ENCODE data around the gene MAPK8IP3. TPM values are rescaled to one million over a fixed set of nuclear protein-coding genes. Genes with fewer than 3 reads are reported as not detected.
"Not testable (repeated sequence)": the region's sequence is repeated elsewhere in the genome, so short reads cannot be mapped to it uniquely, and the experiment has no call there.

Gene MAPK8IP3
- total RNA-seq, 2 donors from 2014 or later = 76.1 to 83.6 TPM

- H3K9me3 Mint-ChIP-seq, ATAC-seq: not testable (repeated sequence)
- H3K27ac Mint-ChIP-seq = peak overlapping the region in 1 of 2 donors; percentile 69
Observed at GRCh38 chr16:1719559-1720229, 13.7 kb downstream of the MAPK8IP3 start.

GRCh38 chr16:1721372-1721771 is 15.4 kb downstream of the MAPK8IP3 start:
- no peaks in the 10 kb centered on the region for H3K9me3 Mint-ChIP-seq
- peak overlapping the region in 1 of 2 donors; percentile 5 for H3K27ac Mint-ChIP-seq
- ATAC-seq (no peak), DNase-seq (ENCODE audit: low spot score in 2 of 2) (no peak)
- no peaks in the 10 kb centered on the region for H3K36me3 Mint-ChIP-seq

More at GRCh38 chr16:1719559-1720229, 13.7 kb downstream of the MAPK8IP3 start:
- not testable (repeated sequence) for DNase-seq (ENCODE audit: low spot score in 2 of 2); H3K36me3 Mint-ChIP-seq

DNA sequence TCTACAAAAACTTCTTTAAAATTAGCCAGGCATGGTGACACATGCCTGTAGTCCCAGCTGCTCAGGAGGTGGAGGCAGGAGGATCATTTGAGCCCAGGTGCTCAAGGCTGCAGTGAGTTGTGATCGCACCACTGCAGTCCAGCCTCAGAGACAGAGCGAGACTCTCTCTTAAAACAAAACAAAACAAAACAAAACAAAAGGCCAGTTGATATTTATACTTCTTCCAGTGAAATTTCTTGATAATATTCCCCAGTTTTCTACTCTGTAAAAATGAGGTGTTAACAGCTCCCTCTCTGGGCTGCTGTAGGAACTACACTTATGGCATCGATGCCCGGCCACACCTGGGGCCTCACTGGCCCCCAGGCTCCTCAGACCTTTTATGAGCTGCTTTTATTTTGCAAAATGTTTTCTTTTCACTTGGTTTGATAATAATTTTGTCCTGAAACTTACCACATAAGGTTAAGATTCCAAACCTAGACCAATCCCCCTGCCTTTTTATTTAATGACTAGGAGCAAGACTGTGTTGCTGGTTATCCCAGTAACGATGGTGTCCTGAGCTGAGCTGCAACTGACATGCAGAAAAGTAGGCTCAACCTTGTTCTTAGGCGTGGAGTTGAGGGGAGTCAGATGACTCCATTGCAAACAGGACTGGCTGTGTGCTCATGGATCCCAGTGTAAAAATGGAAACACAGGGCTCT is 17.6 kb downstream of the MAPK8IP3 start:
- Mint-ChIP-seq H3K27ac (no peak overlapping the region), H3K36me3 (no peaks in the 10 kb centered on the region), H3K9me3 (no peaks in the 10 kb centered on the region)
- peak in 1 of 2 donors; percentile 43 for ATAC-seq
- peak in 1 of 2 donors; percentile 55 for DNase-seq (ENCODE audit: low spot score in 2 of 2)

DNA sequence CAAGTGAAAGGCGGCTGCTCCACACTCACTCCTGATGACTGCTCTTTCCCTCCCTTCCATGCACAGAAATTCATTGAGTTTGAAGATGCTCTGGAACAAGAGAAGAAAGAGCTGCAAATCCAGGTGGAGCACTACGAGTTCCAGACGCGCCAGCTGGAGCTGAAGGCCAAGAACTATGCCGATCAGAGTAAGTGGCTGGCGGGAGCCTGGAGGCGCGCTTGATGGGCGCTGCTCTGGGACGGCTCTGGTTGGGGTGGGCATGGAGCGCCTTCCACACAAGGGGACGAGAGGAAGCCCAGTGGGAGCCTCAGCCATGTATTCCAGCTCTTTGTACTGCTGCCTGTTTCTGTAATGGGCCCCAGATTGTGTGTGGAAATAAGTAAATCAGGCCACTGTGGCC is 18.5 kb downstream of the MAPK8IP3 start:
- no peak overlapping the region for H3K27ac Mint-ChIP-seq
- H3K9me3 Mint-ChIP-seq = no peaks in the 10 kb centered on the region
- DNase-seq (ENCODE audit: low spot score in 2 of 2) = no peak
- no peaks in the 10 kb centered on the region for H3K36me3 Mint-ChIP-seq
- no peak for ATAC-seq

DNA sequence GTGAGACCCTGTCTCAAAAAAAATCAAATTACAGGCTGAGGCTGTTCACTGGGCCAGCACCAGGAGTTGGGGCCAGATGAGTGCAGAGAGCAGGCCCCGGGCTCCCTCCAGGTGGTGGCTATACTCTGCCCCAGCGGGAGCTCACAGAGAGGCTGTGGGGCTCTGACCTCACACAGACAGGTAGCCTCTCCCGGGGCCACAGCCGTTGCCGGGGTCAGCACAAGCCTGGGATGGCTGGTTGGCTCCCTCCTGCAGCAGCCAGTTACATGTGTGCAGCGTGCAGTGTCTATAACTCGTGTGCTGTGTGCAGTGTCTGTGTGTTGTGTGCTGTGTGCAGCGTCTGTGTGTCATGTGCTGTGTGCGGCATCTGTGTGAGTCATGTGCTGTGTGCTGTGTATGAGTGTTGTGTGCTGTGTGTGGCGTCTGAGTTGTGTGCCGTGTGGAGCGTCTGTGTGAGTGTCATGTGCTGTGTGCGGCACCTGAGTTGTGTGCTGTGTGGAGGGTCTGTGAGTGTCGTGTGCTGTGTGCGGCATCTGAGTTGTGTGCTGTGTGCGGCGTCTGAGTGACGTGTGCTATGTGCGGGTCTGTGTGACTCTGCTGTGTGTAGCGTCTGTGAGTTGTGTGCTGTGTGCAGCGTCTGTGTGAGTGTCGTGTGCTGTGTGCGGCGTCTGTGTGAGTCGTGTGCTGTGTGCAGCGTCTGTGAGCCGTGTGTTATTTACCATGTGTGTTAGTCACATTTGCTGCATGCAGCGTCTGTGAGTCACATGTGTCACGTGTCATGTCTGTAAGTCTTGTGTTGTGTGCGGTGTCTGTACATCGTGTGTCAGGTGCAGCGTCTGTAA is 20.9 kb downstream of the MAPK8IP3 start:
- Mint-ChIP-seq H3K9me3 (no peaks in the 10 kb centered on the region), H3K27ac (peak overlapping the region in 1 of 2 donors; percentile 1), H3K36me3 (no peaks in the 10 kb centered on the region)
- no peak for ATAC-seq
- DNase-seq (ENCODE audit: low spot score in 2 of 2) = no peak

- H3K36me3 Mint-ChIP-seq = no peaks in the 10 kb centered on the region
- H3K27ac Mint-ChIP-seq = peak overlapping the region; percentile 1 to 60
- DNase-seq (ENCODE audit: low spot score in 2 of 2) = no peak
- no peaks in the 10 kb centered on the region for H3K9me3 Mint-ChIP-seq
- ATAC-seq = no peak
Observed at GRCh38 chr16:1727651-1728624, 21.9 kb downstream of the MAPK8IP3 start.

GRCh38 chr16:1729026-1729425 is 23.0 kb downstream of the MAPK8IP3 start:
- no peak for ATAC-seq
- no peaks in the 10 kb centered on the region for H3K36me3 Mint-ChIP-seq

GRCh38 chr16:1729445-1729844 is 23.4 kb downstream of the MAPK8IP3 start:
- Mint-ChIP-seq H3K27ac (no peak overlapping the region), H3K9me3 (no peaks in the 10 kb centered on the region), H3K36me3 (no peaks in the 10 kb centered on the region)
- DNase-seq (ENCODE audit: low spot score in 2 of 2) (no peak), ATAC-seq (no peak)

More at GRCh38 chr16:1729026-1729425, 23.0 kb downstream of the MAPK8IP3 start:
- DNase-seq (ENCODE audit: low spot score in 2 of 2) = no peak
- Mint-ChIP-seq H3K27ac (peak overlapping the region in 1 of 2 donors; percentile 77), H3K9me3 (no peaks in the 10 kb centered on the region)

DNA sequence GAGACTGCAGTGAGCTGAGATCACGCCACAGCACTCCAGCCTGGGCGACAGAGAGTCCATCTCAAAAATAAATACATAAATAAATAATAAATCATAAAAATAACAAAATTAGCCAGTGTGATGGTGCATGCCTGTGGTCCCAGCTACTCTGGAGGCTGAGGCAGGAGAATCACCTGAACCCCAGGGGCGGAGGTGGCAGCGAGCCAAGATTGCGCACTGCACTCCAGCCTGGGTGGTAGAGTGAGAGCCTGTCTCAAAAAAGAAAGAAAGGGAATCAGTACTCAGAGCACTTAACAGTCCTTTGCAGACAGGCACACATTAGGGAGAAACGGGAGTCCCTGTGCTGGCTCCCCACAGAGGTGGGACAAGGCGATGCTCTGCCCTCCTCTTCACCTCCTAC is 25.1 kb downstream of the MAPK8IP3 start:
- ATAC-seq = no peak
- no peak overlapping the region for H3K27ac Mint-ChIP-seq
- H3K9me3 Mint-ChIP-seq = no peaks in the 10 kb centered on the region

DNA sequence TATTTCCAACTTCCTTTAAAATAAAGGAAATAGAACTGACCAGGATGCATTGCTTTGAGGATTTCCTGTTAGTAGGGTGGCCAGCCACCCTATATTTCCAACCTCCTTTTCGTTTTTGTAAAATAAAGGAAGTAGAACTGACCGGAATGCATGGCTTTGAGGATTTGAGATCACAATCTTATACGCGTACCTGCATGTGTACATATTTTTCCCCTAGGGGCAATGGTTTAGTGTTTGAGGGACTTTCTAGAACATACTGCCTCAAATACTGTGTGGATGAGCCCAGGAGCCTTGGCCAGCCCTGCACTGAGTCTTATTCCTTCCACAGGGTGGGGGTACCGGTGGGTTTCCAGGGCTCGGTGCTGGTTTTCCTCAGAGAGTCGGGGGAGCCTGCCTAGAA is 25.6 kb downstream of the MAPK8IP3 start:
- H3K36me3 Mint-ChIP-seq = no peaks in the 10 kb centered on the region

More for the DNA sequence above, 25.1 kb downstream of the MAPK8IP3 start:
- no peak for DNase-seq (ENCODE audit: low spot score in 2 of 2)
- no peaks in the 10 kb centered on the region for H3K36me3 Mint-ChIP-seq

GRCh38 chr16:1732071-1732470 is 26.1 kb downstream of the MAPK8IP3 start:
- H3K27ac Mint-ChIP-seq = peak overlapping the region in 1 of 2 donors; percentile 84
- no peak for DNase-seq (ENCODE audit: low spot score in 2 of 2)

More for the DNA sequence above, 25.6 kb downstream of the MAPK8IP3 start:
- H3K9me3 Mint-ChIP-seq = no peaks in the 10 kb centered on the region
- DNase-seq (ENCODE audit: low spot score in 2 of 2) = no peak
- H3K27ac Mint-ChIP-seq = peak overlapping the region in 1 of 2 donors; percentile 84
- ATAC-seq = no peak

DNA sequence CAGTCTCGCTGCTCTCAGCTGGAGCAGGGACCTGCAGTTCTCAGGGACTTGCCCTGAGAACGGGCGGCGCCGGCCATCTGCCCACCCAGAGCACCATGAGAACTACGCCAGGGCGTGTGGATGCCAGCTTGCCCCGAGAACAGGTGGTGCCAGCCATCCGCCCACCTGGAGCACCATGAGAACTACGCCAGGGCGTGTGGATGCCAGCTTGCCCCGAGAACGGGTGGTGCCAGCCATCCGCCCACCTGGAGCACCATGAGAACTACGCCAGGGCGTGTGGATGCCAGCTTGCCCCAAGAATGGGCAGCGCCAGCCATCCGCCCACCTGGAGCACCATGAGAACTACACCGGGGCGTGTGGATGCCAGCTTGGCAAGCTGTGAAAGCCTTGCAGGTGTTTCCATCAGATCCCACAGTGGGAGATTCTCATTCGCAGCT is 26.6 kb downstream of the MAPK8IP3 start:
- not testable (repeated sequence) for H3K9me3 Mint-ChIP-seq; DNase-seq (ENCODE audit: low spot score in 2 of 2); H3K36me3 Mint-ChIP-seq; ATAC-seq; H3K27ac Mint-ChIP-seq

More at GRCh38 chr16:1732071-1732470, 26.1 kb downstream of the MAPK8IP3 start:
- H3K36me3 Mint-ChIP-seq = no peaks in the 10 kb centered on the region
- H3K9me3 Mint-ChIP-seq = no peaks in the 10 kb centered on the region
- ATAC-seq = no peak

GRCh38 chr16:1734123-1734522 is 28.1 kb downstream of the MAPK8IP3 start:
- DNase-seq (ENCODE audit: low spot score in 2 of 2) (no peak), ATAC-seq (no peak)
- no peaks in the 10 kb centered on the region for H3K36me3 Mint-ChIP-seq
- no peaks in the 10 kb centered on the region for H3K9me3 Mint-ChIP-seq
- H3K27ac Mint-ChIP-seq = no peak overlapping the region

DNA sequence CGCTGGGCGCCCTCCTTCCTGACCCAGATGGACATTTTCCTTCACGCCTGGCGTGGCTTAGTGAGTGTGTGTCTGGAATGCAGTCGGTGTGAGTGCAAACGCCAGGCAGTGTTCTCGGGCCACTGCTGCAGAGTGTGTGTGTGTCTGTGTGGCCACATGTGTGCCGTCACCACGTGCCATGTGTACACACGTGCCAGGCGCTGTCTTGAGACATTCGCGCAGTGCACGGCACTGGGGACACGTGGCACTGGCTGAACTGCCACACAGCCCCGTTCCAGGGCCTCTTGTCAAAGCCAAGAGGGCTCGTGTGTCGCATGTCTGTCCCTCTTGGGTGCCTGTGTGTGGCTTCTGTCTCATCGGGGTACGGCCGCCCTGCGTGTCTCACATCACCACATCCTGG is 28.8 kb downstream of the MAPK8IP3 start:
- no peak for DNase-seq (ENCODE audit: low spot score in 2 of 2)
- H3K27ac Mint-ChIP-seq = no peak overlapping the region
- no peak for ATAC-seq
- no peaks in the 10 kb centered on the region for H3K36me3 Mint-ChIP-seq
- no peaks in the 10 kb centered on the region for H3K9me3 Mint-ChIP-seq

- DNase-seq (ENCODE audit: low spot score in 2 of 2) = no peak
- ATAC-seq = no peak
- Mint-ChIP-seq H3K9me3 (no peaks in the 10 kb centered on the region), H3K36me3 (no peaks in the 10 kb centered on the region), H3K27ac (no peak overlapping the region)
Observed at GRCh38 chr16:1740234-1740633, 34.2 kb downstream of the MAPK8IP3 start.

Data from activated naive CD4-positive, alpha-beta T cell treated with anti-CD3 and anti-CD28 coated beads, Interleukin-2, amount 50 U/mL, for 72 hours (primary cell).